GM12878 (cell line): ENCODE results near the gene SLC35D2. TPM values are rescaled to one million over a fixed set of nuclear protein-coding genes. Genes with fewer than 3 reads are reported as not detected.

Experiments
- ATAC-seq: fragments of 200-7000 bp; cut with Tn5 transposase; 3 replicates; pipeline ENCODE4 v1.9.1; 2020; ENCODE audit warnings: mild to moderate bottlenecking, moderate library complexity
- BruUV-seq: library from RNA; stranded (reverse); fragments of 400-500 nt; replicated peaks from 2 replicates; lab custom pipeline; 2021; lab: Mats Ljungman, UMichigan
- CTCF ChIA-PET: fragments of 300-600 bp; sonication (Branson Sonifier 250); formaldehyde crosslinking; extraction: SDS; loops from one replicate; lab custom pipeline; 2021; ENCODE audit warnings: inconsistent platforms; lab: Yijun Ruan, JAX
- POLR2A ChIA-PET: fragments of 350-600 bp; formaldehyde crosslinking; extraction: SDS; loops from one replicate; lab custom pipeline; 2021; ENCODE audit warnings: inconsistent platforms; lab: Charles Lee
- RAD21 ChIA-PET: fragments of 300-600 bp; sonication (Branson Sonifier 250); formaldehyde crosslinking; loops from one replicate; lab custom pipeline; 2023; ENCODE audit warnings: antibody characterized with exemption; ENCODE audit not compliant: unreplicated experiment; lab: Charles Lee
- SMC1A ChIA-PET: fragments of 300-600 bp; sonication (Branson Sonifier 250); formaldehyde crosslinking; loops from one replicate; lab custom pipeline; 2023; ENCODE audit not compliant: unreplicated experiment, uncharacterized antibody; lab: Charles Lee
- DNase-seq: peaks from one replicate; pipeline ENCODE4 v3.0.0-alpha.2; 2011; ENCODE audit warnings: low read depth, low spot score
- FAIRE-seq: peaks from 3 replicates; lab custom pipeline; 2011; peaks lifted over from hg19 to GRCh38; lab: Jason Lieb, UNC
- H2AFZ ChIP-seq: 2 replicates; pipeline ENCODE4 v1.6.0; 2011; ENCODE audit warnings: low read depth, low read length, control low read depth; ENCODE audit not compliant: control insufficient read depth
- H3K27ac ChIP-seq: 2 replicates; pipeline ENCODE4 v1.5.1; 2011; ENCODE audit warnings: control low read depth; ENCODE audit not compliant: control insufficient read depth, insufficient read depth
- H3K27me3 ChIP-seq, 2 experiments: replicated peaks in 1 of 2; 2 replicates each; pipeline versions ENCODE4 v1.6.0 to v1.6.1; 2011; ENCODE audit warnings: low read length in 1 of 2; ENCODE audit not compliant: control insufficient read depth in 2 of 2, insufficient read depth in 2 of 2
- H3K36me3 ChIP-seq, 2 experiments: 2 replicates each; pipeline ENCODE4 v1.5.1; 2011; ENCODE audit warnings: low read length in 1 of 2; ENCODE audit not compliant: control insufficient read depth in 2 of 2, insufficient read depth in 2 of 2
- H3K4me1 ChIP-seq: 2 replicates; pipeline ENCODE4 v1.6.1; 2011; ENCODE audit warnings: mild to moderate bottlenecking, low read length, moderate library complexity, mixed read lengths; ENCODE audit not compliant: control insufficient read depth, insufficient read depth
- H3K4me2 ChIP-seq: 2 replicates; pipeline ENCODE4 v1.6.0; 2011; ENCODE audit warnings: control low read depth; ENCODE audit not compliant: control insufficient read depth, insufficient read depth
- H3K4me3 ChIP-seq: fragments of 200-600 bp; sonication (generic); 2 replicates; pipeline ENCODE4 v1.5.1; 2016
- H3K79me2 ChIP-seq: 2 replicates; pipeline ENCODE4 v1.6.0; 2011; ENCODE audit warnings: low read length; ENCODE audit not compliant: control insufficient read depth, insufficient read depth
- H3K9ac ChIP-seq: 2 replicates; pipeline ENCODE4 v1.8.0; 2011; ENCODE audit warnings: low read length, control low read depth, mixed read lengths; ENCODE audit not compliant: control insufficient read depth, insufficient read depth
- H3K9me3 ChIP-seq: replicated peaks from 3 replicates; pipeline ENCODE4 v1.5.1; 2011; ENCODE audit warnings: mild to moderate bottlenecking, low read length; ENCODE audit not compliant: control insufficient read depth, insufficient read depth
- H4K20me1 ChIP-seq: 2 replicates; pipeline ENCODE4 v1.6.0; 2011; ENCODE audit not compliant: control insufficient read depth, insufficient read depth
- BCLAF1 ChIP-seq: fragments of 450-650 bp; IDR thresholded peaks from 2 replicates; pipeline ENCODE4 v1.6.1; 2017; ENCODE audit warnings: antibody characterized with exemption, mild to moderate bottlenecking, moderate library complexity
- CREM ChIP-seq: IDR thresholded peaks from 2 replicates; pipeline ENCODE4 v1.6.1; 2014; ENCODE audit warnings: antibody characterized with exemption, low read depth
- FOXK2 ChIP-seq: fragments of 450-650 bp; IDR thresholded peaks from 2 replicates; pipeline ENCODE4 v1.6.1; 2017; ENCODE audit warnings: mild to moderate bottlenecking, moderate library complexity
- IKZF2 ChIP-seq, 2 experiments: fragments of 450-650 bp; IDR thresholded peaks; 2 replicates each; pipeline ENCODE4 v1.6.1; 2017; ENCODE audit warnings: mild to moderate bottlenecking in 2 of 2, moderate library complexity in 2 of 2
- IRF4 ChIP-seq: IDR thresholded peaks from 2 replicates; pipeline ENCODE4 v1.6.1; 2011; ENCODE audit warnings: low read depth, low read length
- JUNB ChIP-seq: IDR thresholded peaks from 2 replicates; pipeline ENCODE4 v1.6.1; 2016; ENCODE audit warnings: antibody characterized with exemption, mild to moderate bottlenecking
- MTA2 ChIP-seq: fragments of 450-650 bp; IDR thresholded peaks from 2 replicates; pipeline ENCODE4 v1.6.1; 2016; ENCODE audit warnings: low read depth, mild to moderate bottlenecking, moderate library complexity
- MYC ChIP-seq: IDR thresholded peaks from 2 replicates; pipeline ENCODE4 v1.6.1; 2011; ENCODE audit warnings: mild to moderate bottlenecking, low read length, moderate library complexity, inconsistent platforms; ENCODE audit not compliant: insufficient read depth, insufficient replicate concordance, insufficient read length, severe bottlenecking
- PBX3 ChIP-seq: IDR thresholded peaks from 2 replicates; pipeline ENCODE4 v1.6.1; 2011; ENCODE audit warnings: mild to moderate bottlenecking, low read depth, low read length, moderate library complexity; ENCODE audit not compliant: insufficient replicate concordance
- SMARCA5 ChIP-seq: fragments of 450-650 bp; IDR thresholded peaks from 2 replicates; pipeline ENCODE4 v1.6.1; 2017; ENCODE audit warnings: mild to moderate bottlenecking
- TAF1 ChIP-seq: IDR thresholded peaks from 2 replicates; pipeline ENCODE4 v1.6.1; 2011; ENCODE audit warnings: mild to moderate bottlenecking, low read depth, low read length, borderline replicate concordance
- ZNF24 ChIP-seq: fragments of 450-650 bp; IDR thresholded peaks from 2 replicates; pipeline ENCODE4 v1.6.1; 2017; ENCODE audit warnings: antibody characterized with exemption, mild to moderate bottlenecking
- ZNF622 ChIP-seq: fragments of 450-650 bp; IDR thresholded peaks from 2 replicates; pipeline ENCODE4 v1.6.1; 2017; ENCODE audit warnings: mild to moderate bottlenecking, inconsistent platforms
- WGBS: methylation state at CpG from one replicate; pipeline ENCODE4 v1.1.6; 2016; ENCODE audit warnings: low lambda C conversion rate; ENCODE audit not compliant: insufficient replicate concordance, insufficient coverage; ENCODE audit errors: missing lambda C conversion rate; 5-methylcytosine and 5-hydroxymethylcytosine counted together
- in situ Hi-C: fragments of 300-500 bp; cut with MboI; formaldehyde crosslinking; loops from 9 replicates; pipeline ENCODE4 v1.14.3; 2018; ENCODE audit warnings: mixed read lengths
- intact Hi-C: fragments of 100-400 bp; cut with micrococcal nuclease; formaldehyde crosslinking; loops from one replicate; pipeline ENCODE4 v1.14.2; 2022; ENCODE audit not compliant: unreplicated experiment
- polyA plus RNA-seq, 11 experiments: library from polyadenylated mRNA; depleted of rRNA in 4 of 11; unstranded in 6 of 11; stranded (reverse) in 5 of 11; fragments of >200 nt; fragmentation: Nextera tagmentation in 4 of 11; fragmentation: Illumina TruSeq in 1 of 11; extraction: Ambion mirVana in 4 of 11; extraction: Trizol in 1 of 11; gene quantifications; 1 replicate in 1 of 11; 2 replicates in 10 of 11; pipeline versions ENCODE4 v1.2.1 to v1.2.3, GENCODE V29; 2011 to 2016; ENCODE audit warnings: inconsistent platforms in 2 of 11, missing spikeins in 2 of 11, low read depth in 1 of 11
- total RNA-seq, 4 experiments: library from RNA; depleted of rRNA in 3 of 4; stranded (reverse); fragments of >200 nt in 3 of 4; fragmentation: Illumina TruSeq in 1 of 4; extraction: Trizol in 1 of 4; gene quantifications; 2 replicates each; pipeline versions ENCODE4 v1.2.1 to v1.2.3, GENCODE V29; 2013 to 2021

Gene SLC35D2
- total and polyA plus RNA-seq, 10 of the 15 experiments (the other 5 are each of a cell fraction or from before 2014, with no cell fraction given), result 0.64 to 6.3 (median 3.5) TPM

- Histone ChIP-seq H3K79me2 (no peaks in the 10 kb centered on the region), H4K20me1 (no peaks in the 10 kb centered on the region), H2AFZ (no peak overlapping the region), H3K4me2 (no peak overlapping the region), H3K4me3 (no peak overlapping the region), H3K9ac (no peak overlapping the region)
- DNase-seq, result no peak
- ChIA-PET SMC1A (interaction anchor here (1.5 kb wide), 1 partner anchor 197 kb away, joined by 3 read pairs; no protein-coding TSS in a partner anchor), CTCF (interaction anchor here (0.7 to 3.7 kb wide), 3 partner anchors 11 to 341 kb away, joined by 3 to 62 read pairs (median 3); no protein-coding TSS in a partner anchor), POLR2A (no interaction called here), RAD21 (interaction anchor here (1.0 kb wide), 1 partner anchor 87 kb away, joined by 3 read pairs; no protein-coding TSS in a partner anchor)
- WGBS, result 58% methylated on average over 6 of the region's 6 CpGs
- FAIRE-seq, result no peak
- in situ Hi-C loops, result loop anchor here (5.0 kb wide), 1 partner anchor 82 kb away; no protein-coding TSS in a partner anchor
- TF ChIP-seq ZNF622 (no peak), PBX3 (no peak), CREM (no peak), TAF1 (no peak), BCLAF1 (no peak), IKZF2 (IDR thresholded peaks at IDR 0.05) (no peak), SMARCA5 (no peak), MTA2 (no peak), IRF4 (no peak), MYC (no peak), FOXK2 (no peak), JUNB (no peak), ZNF24 (no peak)
- TF ChIP-seq, all 136 proteins: peak for 0
- no peaks in the 10 kb centered on the region for H3K9me3 ChIP-seq
- no peaks in the 10 kb centered on the region for H3K4me1 ChIP-seq
- intact Hi-C loops, result no loop called here
- BruUV-seq, result no TSS peak
- no peaks in the 10 kb centered on the region for H3K27me3 ChIP-seq
- H3K27ac ChIP-seq, result no peak overlapping the region
- ATAC-seq, result no peak
- H3K36me3 ChIP-seq, result no peaks in the 10 kb centered on the region
Measured at GRCh38 chr9:96318921-96319565, 64.5 kb downstream of the SLC35D2 start.
